Measurements from ENCODE around the gene WDCP. TPM values are rescaled to one million over a fixed set of nuclear protein-coding genes. Genes with fewer than 3 reads are reported as not detected.

WDCP gene
- total RNA-seq, 2 experiments from 2014 or later, result 20.2 to 23.0 TPM

DNA sequence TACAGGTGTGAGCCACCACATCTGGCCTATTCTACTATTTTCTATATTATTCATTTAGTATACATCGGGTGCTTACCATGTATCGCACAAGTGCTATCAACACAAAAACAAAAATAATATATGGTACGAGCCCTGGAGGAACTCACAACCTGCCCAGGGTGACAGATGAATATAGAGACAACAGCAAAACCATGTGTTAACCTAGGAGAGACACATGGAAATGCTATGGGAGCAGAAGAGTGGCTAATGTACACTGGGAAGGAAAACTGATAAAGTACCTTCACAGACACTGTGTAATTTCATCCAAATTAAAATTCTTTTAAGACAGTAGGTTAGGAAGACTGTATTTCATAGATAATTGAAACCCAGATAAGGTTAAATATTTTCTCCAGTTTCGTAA, 25.1 kb upstream of the WDCP start:
- peak overlapping the region; percentile 7 for H3K27ac Mint-ChIP-seq
- ChIA-PET POLR2A (no interaction called here), CTCF (interaction anchor here (1.1 to 3.8 kb wide), 2 partner anchors 12 to 17 kb away, joined by 4 to 21 read pairs; partner anchors contain the start of gene TP53I3)
- peaks cover 24% of the 10 kb centered on the region for H3K36me3 Mint-ChIP-seq (ENCODE audit: low read depth)
- no peaks in the 10 kb centered on the region for H3K27me3 Mint-ChIP-seq
- ATAC-seq (no peak), DNase-seq (no peak)
- intact Hi-C loops (cut with micrococcal nuclease), result no loop called here
- no peak overlapping the region for H3K4me3 Mint-ChIP-seq
- TF ChIP-seq CTCF (IDR thresholded peaks at IDR 0.05), result no peak
- peaks cover 30% of the 10 kb centered on the region for H3K4me1 Mint-ChIP-seq (ENCODE audit: low read depth)
- H3K9me3 Mint-ChIP-seq, result no peaks in the 10 kb centered on the region

DNA sequence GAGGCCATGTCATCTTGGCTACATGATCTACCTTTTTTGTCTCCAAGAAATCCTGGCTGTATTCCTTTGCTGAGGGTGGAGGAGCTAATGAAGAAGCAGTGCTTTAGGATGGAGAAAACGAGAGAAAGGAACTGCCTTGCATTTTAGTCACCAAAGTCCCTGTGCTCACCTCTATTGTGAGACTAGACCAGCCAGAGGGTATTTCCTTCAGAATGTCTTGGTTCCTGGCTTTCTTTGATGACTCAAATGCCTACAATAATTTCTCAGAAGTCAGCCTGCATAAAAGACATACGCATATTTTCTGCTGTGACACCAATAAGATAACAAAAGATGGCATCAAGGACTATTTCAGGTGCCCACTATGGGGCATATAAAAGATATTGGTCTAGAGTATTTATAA, 18.1 kb upstream of the WDCP start:
- ATAC-seq, result peak; percentile 37
- POLR2A ChIA-PET, result interaction anchor here (1.5 to 2.9 kb wide), 2 partner anchors 11 to 18 kb away, joined by 4 to 11 read pairs; partner anchors contain the start of genes SF3B6 and WDCP
- H3K27me3 Mint-ChIP-seq, result no peaks in the 10 kb centered on the region
- no peak overlapping the region for H3K4me3 Mint-ChIP-seq
- DNase-seq, result no peak
- TF ChIP-seq CTCF (IDR thresholded peaks at IDR 0.05), result no peak
- peaks cover 7% of the 10 kb centered on the region for H3K4me1 Mint-ChIP-seq (ENCODE audit: low read depth)
- no peaks in the 10 kb centered on the region for H3K9me3 Mint-ChIP-seq
- CTCF ChIA-PET, result interaction anchor here (0.7 to 2.6 kb wide), 4 partner anchors 8 to 240 kb away, joined by 3 to 8 read pairs (median 4); partner anchors contain the start of gene TP53I3
- intact Hi-C loops (cut with micrococcal nuclease), result no loop called here
- H3K27ac Mint-ChIP-seq, result no peak overlapping the region
- peaks cover 7% of the 10 kb centered on the region for H3K36me3 Mint-ChIP-seq (ENCODE audit: low read depth)

GRCh38 chr2:24058564-24059271, 11.5 kb upstream of the WDCP start:
- Mint-ChIP-seq H3K36me3 (ENCODE audit: low read depth) (no peaks in the 10 kb centered on the region), H3K9me3 (no peaks in the 10 kb centered on the region), H3K4me3 (no peak overlapping the region), H3K4me1 (ENCODE audit: low read depth) (no peaks in the 10 kb centered on the region), H3K27me3 (no peaks in the 10 kb centered on the region), H3K27ac (no peak overlapping the region)
- CTCF ChIA-PET, result no interaction called here
- POLR2A ChIA-PET, result no interaction called here
- no peak for TF ChIP-seq CTCF (IDR thresholded peaks at IDR 0.05)
- intact Hi-C loops (cut with micrococcal nuclease), result no loop called here
- DNase-seq (no peak), ATAC-seq (no peak)

DNA sequence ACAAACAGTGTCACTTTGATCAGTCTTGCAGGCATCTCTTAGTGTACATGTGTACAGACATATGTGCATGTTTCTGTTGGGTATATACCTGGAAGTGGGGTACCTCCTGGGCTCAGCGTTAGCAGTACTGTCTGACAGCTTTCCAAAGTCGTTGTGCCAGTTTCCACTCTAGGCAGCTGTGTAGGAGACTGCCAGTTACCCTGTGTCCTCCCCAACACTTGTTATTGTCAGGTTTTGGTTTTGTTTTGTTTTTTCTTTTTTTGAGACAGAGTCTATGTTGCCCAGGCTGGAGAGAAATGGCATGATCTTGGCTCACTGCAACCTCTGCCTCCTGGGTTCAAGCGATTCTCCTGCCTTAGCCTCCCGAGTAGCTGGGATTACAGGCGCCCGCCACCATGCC, 8.6 kb upstream of the WDCP start:
- no peak for ATAC-seq
- DNase-seq, result no peak
- POLR2A ChIA-PET, result no interaction called here
- CTCF ChIA-PET, result interaction anchor here (1.7 kb wide), 1 partner anchor 17 kb away, joined by 4 read pairs; no protein-coding TSS in a partner anchor
- no peaks in the 10 kb centered on the region for H3K4me1 Mint-ChIP-seq (ENCODE audit: low read depth)
- H3K36me3 Mint-ChIP-seq (ENCODE audit: low read depth), result no peaks in the 10 kb centered on the region
- H3K9me3 Mint-ChIP-seq, result no peaks in the 10 kb centered on the region
- no peak overlapping the region for H3K27ac Mint-ChIP-seq
- H3K27me3 Mint-ChIP-seq, result peaks cover 1% of the 10 kb centered on the region
- H3K4me3 Mint-ChIP-seq, result no peak overlapping the region
- no peak for TF ChIP-seq CTCF (IDR thresholded peaks at IDR 0.05)
- intact Hi-C loops (cut with micrococcal nuclease), result no loop called here

DNA sequence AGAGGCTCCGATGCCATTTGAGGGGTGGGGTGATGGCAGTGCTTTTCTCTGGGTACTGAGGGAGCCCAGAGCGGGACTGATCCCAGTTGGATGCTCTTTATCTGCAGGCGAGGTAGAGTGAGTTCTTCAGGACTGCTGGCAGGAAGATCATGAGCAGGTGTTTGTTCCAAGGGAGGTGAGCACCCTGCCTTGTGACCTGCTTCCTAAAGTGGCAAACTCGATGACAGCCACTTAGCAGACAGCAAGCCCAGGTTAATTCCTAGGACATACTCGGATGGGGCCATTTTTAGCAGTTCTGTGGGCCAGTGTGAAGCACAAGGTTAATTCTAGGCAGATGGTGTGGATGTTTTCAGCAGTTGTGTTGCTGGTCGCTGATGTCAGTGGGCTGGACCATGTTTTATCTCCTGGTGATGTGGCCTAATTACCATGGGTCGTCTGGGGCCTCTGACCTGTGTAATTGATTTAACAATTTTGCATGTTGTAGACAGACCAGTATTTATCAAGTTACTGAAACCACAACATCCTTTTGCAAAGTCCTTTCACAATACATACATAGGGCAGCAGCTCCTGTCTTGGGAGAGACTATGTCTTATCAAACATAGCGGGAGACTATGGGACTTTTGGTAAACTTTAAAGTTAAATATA, 7.3 kb upstream of the WDCP start:
- ATAC-seq, result no peak
- no peak overlapping the region for H3K27ac Mint-ChIP-seq

More for the DNA sequence above, 7.3 kb upstream of the WDCP start:
- ChIA-PET POLR2A (no interaction called here), CTCF (interaction anchor here (0.8 to 1.7 kb wide), 2 partner anchors 18 to 230 kb away, joined by 3 to 4 read pairs; no protein-coding TSS in a partner anchor)
- intact Hi-C loops (cut with micrococcal nuclease), result no loop called here
- peaks cover 1% of the 10 kb centered on the region for H3K27me3 Mint-ChIP-seq
- TF ChIP-seq CTCF (IDR thresholded peaks at IDR 0.05), result no peak
- no peak for DNase-seq
- H3K36me3 Mint-ChIP-seq (ENCODE audit: low read depth), result no peaks in the 10 kb centered on the region
- no peaks in the 10 kb centered on the region for H3K4me1 Mint-ChIP-seq (ENCODE audit: low read depth)
- no peak overlapping the region for H3K4me3 Mint-ChIP-seq
- no peaks in the 10 kb centered on the region for H3K9me3 Mint-ChIP-seq
